Peyer's patch (tissue), 4 donors: ENCODE results near the gene MICB.

Experiments
- POLR2A ChIP-seq, 2 donors: fragments of 450-650 bp; IDR thresholded peaks; one replicate each; pipeline ENCODE4 v1.5.1; 2017; ENCODE audit warnings: antibody characterized with exemption in 2 of 2, mild to moderate bottlenecking in 2 of 2, moderate library complexity in 2 of 2
- TF ChIP-seq, protein P1 (sequence below), 6 experiments: fragments of 450-650 bp in 4 of 6; fragments of 200-600 bp in 2 of 6; sonication (generic) in 1 of 6; IDR thresholded peaks; one replicate each; pipeline ENCODE4 v1.5.1; 2017 to 2019; ENCODE audit warnings: antibody characterized with exemption in 6 of 6, mild to moderate bottlenecking in 3 of 6, moderate library complexity in 1 of 6

GRCh38 chr6:31450751-31451150 is 47.2 kb upstream of the MICB start:
- TF ChIP-seq, protein P1, sequence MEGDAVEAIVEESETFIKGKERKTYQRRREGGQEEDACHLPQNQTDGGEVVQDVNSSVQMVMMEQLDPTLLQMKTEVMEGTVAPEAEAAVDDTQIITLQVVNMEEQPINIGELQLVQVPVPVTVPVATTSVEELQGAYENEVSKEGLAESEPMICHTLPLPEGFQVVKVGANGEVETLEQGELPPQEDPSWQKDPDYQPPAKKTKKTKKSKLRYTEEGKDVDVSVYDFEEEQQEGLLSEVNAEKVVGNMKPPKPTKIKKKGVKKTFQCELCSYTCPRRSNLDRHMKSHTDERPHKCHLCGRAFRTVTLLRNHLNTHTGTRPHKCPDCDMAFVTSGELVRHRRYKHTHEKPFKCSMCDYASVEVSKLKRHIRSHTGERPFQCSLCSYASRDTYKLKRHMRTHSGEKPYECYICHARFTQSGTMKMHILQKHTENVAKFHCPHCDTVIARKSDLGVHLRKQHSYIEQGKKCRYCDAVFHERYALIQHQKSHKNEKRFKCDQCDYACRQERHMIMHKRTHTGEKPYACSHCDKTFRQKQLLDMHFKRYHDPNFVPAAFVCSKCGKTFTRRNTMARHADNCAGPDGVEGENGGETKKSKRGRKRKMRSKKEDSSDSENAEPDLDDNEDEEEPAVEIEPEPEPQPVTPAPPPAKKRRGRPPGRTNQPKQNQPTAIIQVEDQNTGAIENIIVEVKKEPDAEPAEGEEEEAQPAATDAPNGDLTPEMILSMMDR (IDR thresholded peaks at IDR 0.05), result no peak
- no peak for TF ChIP-seq POLR2A (IDR thresholded peaks at IDR 0.05)
